Tongue (tissue), 2 donors: ENCODE data around the gene ZNF354C. TPM values are rescaled to one million over a fixed set of nuclear protein-coding genes. Genes with fewer than 3 reads are reported as not detected.

Experiments
- DNase-seq: peaks from one replicate; pipeline ENCODE4 v3.0.0-alpha.2; 2015
- total RNA-seq: library from RNA; depleted of rRNA; stranded (reverse); fragments of >200 nt; gene quantifications from one replicate; pipeline ENCODE4 v1.2.3, GENCODE V29; 2014

ZNF354C gene
- total RNA-seq, 1 donor from 2014 or later: 16.3 TPM

DNA sequence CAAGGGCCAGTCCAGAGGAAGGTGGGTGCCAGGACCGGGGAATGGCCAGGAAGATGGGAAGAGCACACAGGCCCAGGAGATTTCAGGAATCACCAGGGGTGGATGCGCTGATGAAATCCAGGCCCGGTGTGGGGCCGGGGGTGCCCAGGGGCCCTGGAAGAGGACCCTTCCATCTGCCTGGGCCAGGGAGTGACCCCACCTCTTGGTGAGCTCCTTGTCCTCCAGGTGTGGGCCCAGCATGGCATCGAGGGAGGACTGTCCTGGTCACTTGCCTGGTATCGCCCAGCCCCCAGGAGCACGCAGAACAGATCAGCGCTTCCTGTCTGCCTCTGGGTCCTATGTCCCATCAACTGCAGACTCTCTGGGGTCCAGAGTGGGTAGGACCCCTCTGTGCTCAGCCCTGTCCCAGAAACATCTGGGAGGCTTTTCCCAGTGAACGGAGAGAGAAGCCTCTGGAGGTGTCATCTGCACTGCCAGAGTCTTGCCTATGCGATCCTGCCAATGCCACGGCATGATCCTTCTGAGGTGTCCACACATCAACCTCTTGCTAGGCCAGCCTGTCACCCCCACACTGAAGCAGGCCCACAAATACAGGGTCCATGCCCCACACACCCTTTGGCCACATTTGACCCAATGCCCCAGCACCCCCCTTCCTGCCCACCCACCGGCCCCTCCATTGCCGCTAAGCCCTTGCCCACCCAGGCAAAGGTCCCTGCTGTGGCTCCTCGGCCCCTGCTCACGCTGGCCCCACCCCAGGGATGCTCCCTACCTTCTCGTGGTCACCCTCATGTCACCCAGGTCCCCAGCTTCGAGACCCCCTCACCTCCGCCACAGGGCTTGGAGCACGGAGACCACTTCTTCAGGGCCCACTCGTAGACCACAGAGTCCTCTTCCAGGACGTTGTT is 67.2 kb downstream of the ZNF354C start:
- no peak for DNase-seq

DNA sequence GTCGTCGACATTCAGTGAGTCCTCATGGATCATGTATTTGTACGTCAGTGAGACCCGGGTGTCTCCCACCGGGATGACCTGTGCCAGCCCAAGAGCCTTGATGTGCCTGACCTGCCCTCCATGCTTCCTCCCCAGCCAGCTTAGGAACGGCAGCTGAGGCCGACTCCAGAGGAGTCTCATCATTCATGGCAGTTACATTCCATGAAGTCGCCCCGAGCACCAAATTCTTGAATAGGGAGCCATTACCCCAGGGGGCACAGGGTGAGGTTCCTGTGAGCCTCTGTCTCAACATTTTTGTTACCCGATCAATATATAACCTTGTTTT is 67.8 kb downstream of the ZNF354C start:
- no peak for DNase-seq

DNA sequence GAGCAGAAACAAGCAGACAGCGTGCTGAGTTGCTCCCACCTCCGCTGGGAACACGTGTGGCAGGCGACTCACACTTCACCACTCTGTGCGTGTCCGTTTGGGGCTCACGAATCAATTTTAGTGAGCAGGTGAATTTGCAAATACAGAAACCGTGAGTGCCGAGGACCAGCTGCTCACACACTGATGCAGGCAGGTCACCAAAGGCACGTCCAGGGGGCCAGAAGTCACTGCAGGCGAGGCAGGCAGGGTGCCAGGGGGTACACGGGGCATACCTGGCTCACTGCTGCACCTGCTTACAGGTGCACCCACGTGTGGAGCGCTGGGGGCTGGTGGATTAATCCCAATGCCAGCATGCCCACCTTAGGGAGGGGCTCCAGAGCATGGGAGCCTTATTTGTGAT is 68.8 kb downstream of the ZNF354C start:
- no peak for DNase-seq

DNA sequence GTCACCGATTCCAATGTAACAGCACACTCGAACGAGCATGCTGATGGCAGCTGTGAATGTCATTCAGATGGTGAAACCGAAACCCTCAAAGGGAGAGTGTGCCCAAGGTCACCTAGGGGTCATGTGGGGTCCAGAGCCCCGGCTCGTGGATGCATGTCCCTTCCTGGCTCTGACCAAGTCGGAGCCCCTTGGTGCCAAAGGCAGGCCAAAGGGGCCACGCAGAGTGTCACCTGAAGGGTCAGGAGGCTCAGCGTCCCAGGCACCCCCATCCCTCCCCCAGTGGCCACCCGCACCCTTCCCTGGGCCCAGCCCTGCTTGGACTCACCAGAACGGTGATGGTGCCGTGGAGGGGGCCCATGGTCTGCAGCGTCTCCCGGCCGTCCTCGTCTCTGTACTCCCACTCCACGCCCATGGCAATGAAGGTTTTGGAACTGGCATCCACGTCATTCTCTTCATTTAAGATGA is 69.5 kb downstream of the ZNF354C start:
- DNase-seq: peak; percentile 74

DNA sequence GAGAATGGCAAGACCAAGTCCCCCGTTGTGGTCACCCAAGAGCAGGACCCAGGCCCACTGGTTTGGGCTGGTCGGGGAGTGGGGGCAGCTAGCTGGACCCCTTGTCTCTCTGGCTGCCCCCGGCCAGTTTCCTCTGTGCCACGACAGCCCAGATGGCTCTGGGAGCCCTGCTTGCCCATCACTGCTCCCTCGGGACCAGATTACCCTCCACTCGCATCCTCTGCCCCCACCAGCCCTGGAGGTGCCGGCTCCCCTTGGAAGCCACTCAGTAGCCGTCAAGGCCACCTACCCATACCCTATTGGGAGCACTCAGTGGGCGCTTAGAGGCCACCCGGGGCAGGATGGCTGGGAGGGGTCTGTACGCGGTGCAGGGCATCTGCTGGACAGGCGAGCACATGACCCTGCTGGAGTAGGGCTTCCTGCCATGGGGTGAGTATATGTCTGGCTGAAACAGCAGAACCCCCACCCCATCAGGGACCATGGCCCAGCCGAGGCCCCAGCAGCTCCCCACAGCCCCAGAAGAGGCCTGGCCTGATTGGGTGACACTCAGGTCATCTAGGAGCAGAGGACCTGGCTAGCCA is 70.0 kb downstream of the ZNF354C start:
- DNase-seq: no peak

DNA sequence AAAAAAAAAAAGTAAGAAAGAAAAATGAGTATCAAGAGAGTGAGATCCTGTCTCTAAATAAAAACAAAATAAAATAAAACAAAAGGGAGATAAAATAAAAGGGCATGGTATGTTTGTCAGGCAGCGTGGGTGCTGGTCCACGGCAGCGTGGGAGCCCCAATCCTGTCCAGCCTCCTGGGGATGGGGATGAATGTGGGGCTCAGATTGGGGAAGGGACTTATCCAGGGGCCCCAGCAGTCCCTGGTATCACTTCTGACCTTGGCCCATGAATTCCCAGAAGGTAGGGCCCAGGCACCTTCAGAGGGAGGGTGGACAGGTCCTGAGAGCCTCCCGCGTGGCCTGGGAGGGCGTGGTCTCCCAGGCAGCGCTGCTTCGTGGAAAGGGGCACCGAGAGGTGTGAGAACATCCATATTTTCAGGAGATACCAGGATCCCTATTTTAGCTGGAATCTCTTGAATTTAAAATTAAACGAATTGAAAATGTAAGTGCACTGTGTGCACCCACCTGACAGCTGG is 71.2 kb downstream of the ZNF354C start:
- no peak for DNase-seq

DNA sequence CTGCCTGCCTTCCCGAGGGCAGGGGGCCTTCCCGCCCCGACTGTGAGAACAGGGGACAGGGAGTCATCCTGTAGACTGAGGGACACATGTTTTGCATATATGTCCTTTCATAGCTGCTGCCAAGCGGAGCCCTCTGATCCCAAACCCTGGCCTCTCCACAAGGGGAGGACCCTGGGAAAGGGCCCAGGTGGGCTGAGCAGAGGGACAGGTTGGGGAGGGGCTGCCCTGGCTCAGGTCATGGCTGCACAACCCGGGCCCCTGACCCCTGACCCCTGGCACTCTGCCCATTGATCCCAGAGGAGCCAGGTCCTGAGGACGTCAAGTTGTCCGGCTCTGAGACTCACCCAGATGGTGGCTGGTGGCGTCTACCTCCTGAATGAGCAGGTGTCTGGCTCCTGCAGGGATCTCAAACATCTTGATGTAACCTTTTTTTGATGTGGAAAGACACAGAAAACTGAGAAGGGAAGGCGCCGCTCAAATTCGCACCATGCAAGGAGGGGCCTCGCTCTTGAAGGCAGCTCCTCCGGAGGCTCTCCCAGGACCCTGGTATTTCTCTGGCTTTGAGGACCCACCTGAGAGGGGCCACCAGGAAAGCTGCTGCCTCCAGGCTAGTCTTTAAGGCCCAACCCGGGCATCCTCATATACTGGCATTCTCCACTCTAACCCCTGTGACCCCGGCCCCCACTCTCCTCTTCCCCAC is 71.9 kb downstream of the ZNF354C start:
- DNase-seq: no peak

DNA sequence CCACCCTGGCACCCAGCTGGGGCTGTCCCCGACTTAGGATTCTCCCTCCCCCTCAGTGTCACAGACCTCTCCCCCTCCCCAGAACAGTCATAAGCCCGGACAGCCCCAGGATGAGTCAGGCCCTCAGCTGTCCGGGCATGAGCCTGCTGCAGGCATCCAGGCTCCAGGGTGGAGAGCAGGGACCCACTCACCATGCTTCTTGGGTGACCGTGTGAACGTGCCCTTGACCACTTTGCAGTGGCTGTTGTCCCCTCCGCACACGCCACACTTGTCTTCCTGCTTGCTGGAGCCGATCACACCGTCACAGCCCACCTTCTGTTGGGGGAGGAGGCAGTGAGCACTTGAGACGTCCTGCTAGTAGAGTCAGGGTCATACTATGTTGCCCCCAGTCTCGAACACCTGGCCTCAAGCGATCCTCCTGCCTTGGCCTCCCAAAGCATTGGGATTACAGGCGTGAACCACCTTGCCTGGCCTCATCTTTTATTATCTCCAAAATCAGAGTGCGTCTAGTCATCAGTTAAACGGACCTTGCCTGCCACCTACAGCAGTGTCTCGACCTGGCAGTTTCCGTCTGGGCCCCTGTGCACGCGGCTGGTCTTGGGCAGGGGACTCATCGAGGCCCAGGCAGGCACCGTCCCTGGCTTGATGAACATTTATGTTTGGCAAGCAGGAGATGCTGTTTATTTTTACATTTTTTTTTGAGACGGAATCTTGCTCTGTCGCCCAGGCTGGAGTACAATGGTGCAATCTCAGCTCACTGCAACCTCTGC is 72.6 kb downstream of the ZNF354C start:
- no peak for DNase-seq

Other genes with a start within 250 kb of the ZNF354C start
- gene ZNF354B, start 200.4 kb upstream of the ZNF354C start, total RNA-seq: 27.3 TPM
- gene ZFP2, start 164.5 kb upstream of the ZNF354C start, total RNA-seq: 2.9 TPM
- 4.7 TPM for gene ZNF454, start 119.2 kb upstream of the ZNF354C start, total RNA-seq
- not detected for gene GRM6, start 65.1 kb upstream of the ZNF354C start, total RNA-seq
- 5.7 TPM for gene ZNF879, start 36.6 kb upstream of the ZNF354C start, total RNA-seq